OCI-LY1 (cell line): Measurements from ENCODE around the gene GMDS.

ENCODE experiments used
- H2AFZ ChIP-seq: fragments of 200-600 bp; sonication (generic), shearing (Covaris generic); 2 replicates; pipeline ENCODE4 v1.6.0; 2014; ENCODE audit warnings: antibody characterized with exemption, mild to moderate bottlenecking, low read length
- H3F3A ChIP-seq: fragments of 200-600 bp; sonication (generic), shearing (Covaris generic); 2 replicates; pipeline ENCODE4 v1.6.0; 2014; ENCODE audit warnings: mild to moderate bottlenecking, antibody characterized with exemption, low read length, moderate library complexity; ENCODE audit not compliant: insufficient read depth
- H3K27ac ChIP-seq: fragments of 200-600 bp; sonication (generic); 2 replicates; pipeline ENCODE4 v1.5.1; 2014; ENCODE audit warnings: low read length, mixed run types, mild to moderate bottlenecking, low read depth; ENCODE audit not compliant: poor library complexity, severe bottlenecking
- H3K27me3 ChIP-seq: fragments of 200-600 bp; sonication (generic); 2 replicates; pipeline ENCODE4 v1.6.0; 2014; ENCODE audit warnings: antibody characterized with exemption, mild to moderate bottlenecking, low read length, moderate library complexity; ENCODE audit not compliant: insufficient read depth
- H3K36me3 ChIP-seq: fragments of 200-600 bp; sonication (generic); 2 replicates; pipeline ENCODE4 v1.6.1; 2014; ENCODE audit warnings: mild to moderate bottlenecking, antibody characterized with exemption, low read length, moderate library complexity, mixed read lengths; ENCODE audit not compliant: insufficient read depth
- H3K4me1 ChIP-seq: fragments of 200-600 bp; sonication (generic); 2 replicates; pipeline ENCODE4 v1.5.1; 2014; ENCODE audit warnings: mild to moderate bottlenecking, low read length, moderate library complexity; ENCODE audit not compliant: insufficient read depth, severe bottlenecking
- H3K4me2 ChIP-seq: fragments of 200-600 bp; sonication (generic), shearing (Covaris generic); 2 replicates; pipeline ENCODE4 v1.6.1; 2014; ENCODE audit warnings: low read length
- H3K4me3 ChIP-seq: fragments of 200-600 bp; sonication (generic); 2 replicates; pipeline ENCODE4 v1.5.1; 2014; ENCODE audit warnings: low read length, low read depth, mild to moderate bottlenecking, mixed read lengths; ENCODE audit not compliant: poor library complexity, severe bottlenecking
- H3K79me2 ChIP-seq: fragments of 200-600 bp; shearing (Covaris generic); 2 replicates; pipeline ENCODE4 v1.6.1; 2016; ENCODE audit warnings: mixed run types, low read length, mixed read lengths; ENCODE audit not compliant: insufficient read depth
- H3K9ac ChIP-seq: fragments of 200-600 bp; sonication (generic), shearing (Covaris generic); 2 replicates; pipeline ENCODE4 v1.6.1; 2014; ENCODE audit warnings: mild to moderate bottlenecking, low read length, mixed read lengths
- H3K9me2 ChIP-seq: fragments of 200-600 bp; sonication (generic), shearing (Covaris generic); 2 replicates; pipeline ENCODE4 v1.6.1; 2014; ENCODE audit warnings: low read depth, mild to moderate bottlenecking, low read length, mixed read lengths
- H3K9me3 ChIP-seq: fragments of 200-600 bp; shearing (Covaris generic); 2 replicates; pipeline ENCODE4 v1.6.1; 2014; ENCODE audit warnings: low read length, mixed read lengths
- H4K20me1 ChIP-seq: fragments of 200-600 bp; sonication (generic), shearing (Covaris generic); 2 replicates; pipeline ENCODE4 v1.6.0; 2016; ENCODE audit warnings: mild to moderate bottlenecking, low read length; ENCODE audit not compliant: insufficient read depth
- CTCF ChIP-seq: fragments of 200-600 bp; sonication (generic), shearing (Covaris generic); IDR thresholded peaks from 2 replicates; pipeline ENCODE4 v1.5.1; 2017; ENCODE audit warnings: mild to moderate bottlenecking, antibody characterized with exemption, low read length, moderate library complexity, mixed read lengths
- EZH2 ChIP-seq: fragments of 200-600 bp; sonication (generic), shearing (Covaris generic); IDR thresholded peaks from 2 replicates; pipeline ENCODE4 v1.8.0; 2017; ENCODE audit warnings: borderline replicate concordance, mixed run types, mild to moderate bottlenecking, antibody characterized with exemption, low read length, moderate library complexity, mixed read lengths

Gene GMDS

GRCh38 chr6:2230659-2231277, 14.6 kb downstream of the GMDS start:
- TF ChIP-seq EZH2, result no peak
- TF ChIP-seq CTCF, result no peak
- Histone ChIP-seq H2AFZ (no peak overlapping the region), H3K9ac (no peak overlapping the region), H3K9me3 (no peaks in the 10 kb centered on the region), H3K27me3 (no peaks in the 10 kb centered on the region), H4K20me1 (0 out of 2 replicates have a peak, but pooled peaks cover 3% of the 10 kb centered on the region), H3K9me2 (no peaks in the 10 kb centered on the region), H3K4me2 (no peak overlapping the region), H3K79me2 (no peaks in the 10 kb centered on the region), H3K36me3 (no peaks in the 10 kb centered on the region), H3K27ac (no peak overlapping the region), H3K4me3 (no peak overlapping the region), H3F3A (no peaks in the 10 kb centered on the region), H3K4me1 (no peaks in the 10 kb centered on the region)

GRCh38 chr6:2229742-2230141, 15.7 kb downstream of the GMDS start:
- no peak overlapping the region for H3K4me2 ChIP-seq
- no peaks in the 10 kb centered on the region for H3K79me2 ChIP-seq

GRCh38 chr6:2229039-2229438, 16.4 kb downstream of the GMDS start:
- Histone ChIP-seq H3K27ac (no peak overlapping the region), H3F3A (no peaks in the 10 kb centered on the region), H3K27me3 (no peaks in the 10 kb centered on the region), H2AFZ (no peak overlapping the region), H3K4me2 (no peak overlapping the region), H3K4me3 (no peak overlapping the region), H3K4me1 (no peaks in the 10 kb centered on the region), H3K79me2 (no peaks in the 10 kb centered on the region), H3K9ac (no peak overlapping the region), H3K9me3 (no peaks in the 10 kb centered on the region), H4K20me1 (0 out of 2 replicates have a peak, but pooled peaks cover 3% of the 10 kb centered on the region), H3K36me3 (no peaks in the 10 kb centered on the region), H3K9me2 (no peaks in the 10 kb centered on the region)
- TF ChIP-seq CTCF (no peak), EZH2 (no peak)

More at GRCh38 chr6:2229742-2230141, 15.7 kb downstream of the GMDS start:
- Histone ChIP-seq H3K9me3 (no peaks in the 10 kb centered on the region), H4K20me1 (0 out of 2 replicates have a peak, but pooled peaks cover 3% of the 10 kb centered on the region), H3K36me3 (no peaks in the 10 kb centered on the region), H3K9me2 (no peaks in the 10 kb centered on the region), H3F3A (no peaks in the 10 kb centered on the region), H2AFZ (no peak overlapping the region), H3K27ac (no peak overlapping the region), H3K9ac (no peak overlapping the region), H3K27me3 (no peaks in the 10 kb centered on the region), H3K4me1 (no peaks in the 10 kb centered on the region), H3K4me3 (no peak overlapping the region)
- TF ChIP-seq CTCF (no peak), EZH2 (no peak)
